Keratinocyte (primary cell): ENCODE results near the gene BABAM2.

Source experiments
- EZH2 ChIP-seq: IDR thresholded peaks from one replicate; pipeline ENCODE4 v1.6.1; 2012; ENCODE audit warnings: inconsistent platforms, mild to moderate bottlenecking, low read length, moderate library complexity
- TF ChIP-seq, protein P1 (sequence below), 3 experiments: IDR thresholded peaks in 1 of 3; conservative IDR thresholded peaks in 1 of 3; optimal IDR thresholded peaks in 1 of 3; 2 replicates in 2 of 3; 3 replicates in 1 of 3; pipeline versions ENCODE3 to v1.5.1; 2011; ENCODE audit warnings: low read length in 3 of 3, mild to moderate bottlenecking in 3 of 3, moderate library complexity in 2 of 3, control low read depth in 1 of 3, inconsistent platforms in 1 of 3; ENCODE audit not compliant: insufficient read depth in 2 of 3; ENCODE audit errors: extremely low read depth in 1 of 3

DNA sequence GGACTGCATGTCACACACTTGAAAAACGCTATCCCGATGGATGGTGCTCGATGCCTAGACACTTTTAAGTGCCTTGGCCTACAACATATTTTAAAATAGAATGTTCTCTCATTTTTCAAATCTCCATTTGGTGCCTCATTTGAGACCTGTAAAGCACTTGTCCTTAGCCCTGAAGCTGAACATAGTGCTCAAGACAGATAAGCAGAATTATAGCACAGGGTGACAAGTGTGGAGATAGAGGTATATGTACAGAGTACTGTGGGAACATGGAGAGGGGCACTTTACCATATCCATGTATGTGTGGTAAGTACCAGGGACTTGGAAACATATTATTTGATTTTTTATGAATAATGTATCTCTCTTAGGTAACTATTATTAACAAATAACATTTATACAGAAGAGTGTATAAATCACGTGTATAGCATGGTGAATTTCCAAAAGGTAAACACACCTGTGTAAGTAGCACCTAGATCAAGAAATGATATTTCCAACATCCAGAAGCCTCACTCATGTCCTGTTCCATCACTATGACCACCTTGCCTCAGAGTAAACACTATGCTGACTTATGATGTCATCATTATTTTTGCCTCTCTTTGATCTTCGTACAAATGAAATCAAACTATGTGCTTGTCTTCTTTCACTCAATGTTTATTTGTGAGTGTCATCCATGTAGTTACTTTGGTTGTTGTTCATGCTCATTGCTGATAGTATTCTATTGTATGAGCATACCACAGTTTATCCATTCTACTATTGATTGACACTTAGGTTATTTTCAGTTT is 103.6 kb downstream of the BABAM2 start:
- TF ChIP-seq, protein P1, sequence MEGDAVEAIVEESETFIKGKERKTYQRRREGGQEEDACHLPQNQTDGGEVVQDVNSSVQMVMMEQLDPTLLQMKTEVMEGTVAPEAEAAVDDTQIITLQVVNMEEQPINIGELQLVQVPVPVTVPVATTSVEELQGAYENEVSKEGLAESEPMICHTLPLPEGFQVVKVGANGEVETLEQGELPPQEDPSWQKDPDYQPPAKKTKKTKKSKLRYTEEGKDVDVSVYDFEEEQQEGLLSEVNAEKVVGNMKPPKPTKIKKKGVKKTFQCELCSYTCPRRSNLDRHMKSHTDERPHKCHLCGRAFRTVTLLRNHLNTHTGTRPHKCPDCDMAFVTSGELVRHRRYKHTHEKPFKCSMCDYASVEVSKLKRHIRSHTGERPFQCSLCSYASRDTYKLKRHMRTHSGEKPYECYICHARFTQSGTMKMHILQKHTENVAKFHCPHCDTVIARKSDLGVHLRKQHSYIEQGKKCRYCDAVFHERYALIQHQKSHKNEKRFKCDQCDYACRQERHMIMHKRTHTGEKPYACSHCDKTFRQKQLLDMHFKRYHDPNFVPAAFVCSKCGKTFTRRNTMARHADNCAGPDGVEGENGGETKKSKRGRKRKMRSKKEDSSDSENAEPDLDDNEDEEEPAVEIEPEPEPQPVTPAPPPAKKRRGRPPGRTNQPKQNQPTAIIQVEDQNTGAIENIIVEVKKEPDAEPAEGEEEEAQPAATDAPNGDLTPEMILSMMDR (optimal IDR thresholded peaks at IDR 0.05 in 1 of 3, IDR thresholded peaks at IDR 0.05 in 1 of 3, conservative IDR thresholded peaks at IDR 0.05 in 1 of 3; ENCODE audit: extremely low read depth in 1 of 3, insufficient read depth in 2 of 3, low read length in 3 of 3), result no peak
- TF ChIP-seq EZH2, result no peak
